Neural cell (in vitro differentiated cells): ENCODE measurements around the gene GFPT2. TPM values are rescaled to one million over a fixed set of nuclear protein-coding genes. Genes with fewer than 3 reads are reported as not detected.

Source experiments
- H2AFZ ChIP-seq: fragments of 200-600, 300-800 bp; sonication (generic), shearing (Covaris generic); 2 replicates; pipeline ENCODE4 v1.6.0; 2014; ENCODE audit warnings: low read depth, mild to moderate bottlenecking, antibody characterized with exemption, low read length, moderate library complexity
- H3F3A ChIP-seq: fragments of 200-600 bp; shearing (Covaris generic); 2 replicates; pipeline ENCODE4 v1.6.1; 2016; ENCODE audit warnings: mild to moderate bottlenecking, moderate library complexity, mixed read lengths, antibody characterized with exemption, low read length; ENCODE audit not compliant: insufficient read depth, poor library complexity, severe bottlenecking
- H3K27ac ChIP-seq: fragments of 200-600, 300-800 bp; sonication (generic), shearing (Covaris generic); 2 replicates; pipeline ENCODE4 v1.5.1; 2014; ENCODE audit warnings: mild to moderate bottlenecking, low read length, moderate library complexity
- H3K27me3 ChIP-seq: fragments of 300-800, 200-600 bp; sonication (generic), shearing (Covaris generic); 2 replicates; pipeline ENCODE4 v1.6.0; 2014; ENCODE audit warnings: mild to moderate bottlenecking, low read depth, low read length, moderate library complexity; ENCODE audit not compliant: insufficient read depth
- H3K36me3 ChIP-seq: fragments of 300-800, 200-600 bp; sonication (generic), shearing (Covaris generic); 2 replicates; pipeline ENCODE4 v1.5.1; 2014; ENCODE audit warnings: mild to moderate bottlenecking, antibody characterized with exemption, low read length, moderate library complexity; ENCODE audit not compliant: insufficient read depth
- H3K4me2 ChIP-seq: fragments of 300-800, 200-600 bp; sonication (generic), shearing (Covaris generic); 2 replicates; pipeline ENCODE4 v1.6.0; 2014; ENCODE audit warnings: mild to moderate bottlenecking, low read length
- H3K4me3 ChIP-seq: fragments of 300-800, 200-600 bp; sonication (generic), shearing (Covaris generic); 2 replicates; pipeline ENCODE4 v1.5.1; 2014; ENCODE audit warnings: mild to moderate bottlenecking, low read length, moderate library complexity
- H3K79me2 ChIP-seq: fragments of 200-600 bp; shearing (Covaris generic); replicated peaks from 2 replicates; pipeline ENCODE4 v1.6.0; 2014; ENCODE audit warnings: mild to moderate bottlenecking, low read length, moderate library complexity; ENCODE audit not compliant: insufficient read depth
- H3K9ac ChIP-seq: fragments of 300-800, 200-600 bp; sonication (generic), shearing (Covaris generic); 2 replicates; pipeline ENCODE4 v1.6.1; 2016; ENCODE audit warnings: mild to moderate bottlenecking, low read length, mixed read lengths
- H3K9me2 ChIP-seq: fragments of 200-600 bp; shearing (Covaris generic); 2 replicates; pipeline ENCODE4 v1.6.1; 2016; ENCODE audit warnings: mild to moderate bottlenecking, low read length, mixed read lengths; ENCODE audit not compliant: insufficient read depth
- H3K9me3 ChIP-seq: fragments of 200-600, 300-800 bp; sonication (generic), shearing (Covaris generic); 2 replicates; pipeline ENCODE4 v1.6.1; 2016; ENCODE audit warnings: mild to moderate bottlenecking, mixed run types, low read length, moderate library complexity, mixed read lengths
- H4K20me1 ChIP-seq: fragments of 200-600 bp; shearing (Covaris generic); 2 replicates; pipeline ENCODE4 v1.6.1; 2016; ENCODE audit warnings: mild to moderate bottlenecking, mixed run types; ENCODE audit not compliant: insufficient read depth
- CTCF ChIP-seq: fragments of 450-650 bp; IDR thresholded peaks from 2 replicates; pipeline ENCODE4 v1.5.1; 2014; ENCODE audit warnings: antibody characterized with exemption, mild to moderate bottlenecking, moderate library complexity; ENCODE audit not compliant: poor library complexity, severe bottlenecking
- EP300 ChIP-seq: fragments of 450-650 bp; conservative IDR thresholded peaks from 2 replicates; pipeline ENCODE4 v1.6.1; 2014; ENCODE audit warnings: antibody characterized with exemption, mild to moderate bottlenecking, moderate library complexity; ENCODE audit not compliant: poor library complexity, severe bottlenecking
- EZH2 ChIP-seq: fragments of 200-600, 300-800 bp; shearing (Covaris generic), sonication (generic); IDR thresholded peaks from 2 replicates; pipeline ENCODE4 v1.6.1; 2014; ENCODE audit warnings: antibody characterized with exemption, low read length, borderline replicate concordance, mild to moderate bottlenecking; ENCODE audit not compliant: insufficient read depth, poor library complexity, severe bottlenecking
- MXI1 ChIP-seq: fragments of 450-650 bp; conservative IDR thresholded peaks from 2 replicates; pipeline ENCODE4 v1.6.1; 2014; ENCODE audit warnings: antibody characterized with exemption, mild to moderate bottlenecking; ENCODE audit not compliant: poor library complexity, severe bottlenecking
- RAD21 ChIP-seq: fragments of 450-650 bp; conservative IDR thresholded peaks from 2 replicates; pipeline ENCODE4 v1.6.1; 2014; ENCODE audit warnings: antibody characterized with exemption, mild to moderate bottlenecking, moderate library complexity
- REST ChIP-seq: IDR thresholded peaks from 2 replicates; pipeline ENCODE4 v1.6.1; 2012; ENCODE audit warnings: borderline replicate concordance
- SMC3 ChIP-seq: fragments of 450-650 bp; conservative IDR thresholded peaks from 2 replicates; pipeline ENCODE4 v1.6.1; 2014; ENCODE audit warnings: antibody characterized with exemption, mild to moderate bottlenecking, moderate library complexity; ENCODE audit not compliant: poor library complexity
- TAF1 ChIP-seq: IDR thresholded peaks from 2 replicates; pipeline ENCODE4 v1.6.1; 2012; ENCODE audit warnings: low read depth
- polyA plus RNA-seq: library from polyadenylated mRNA; depleted of rRNA; stranded (reverse); fragments of >200 nt; gene quantifications from 2 replicates; pipeline ENCODE4 v1.2.3, GENCODE V29; 2014

Gene GFPT2
- polyA plus RNA-seq, 1 donor from 2014 or later = 9.2 TPM

GRCh38 chr5:180332861-180333260 lies 20.3 kb downstream of the GFPT2 start:
- Histone ChIP-seq H3F3A (no peaks in the 10 kb centered on the region), H3K9me3 (no peaks in the 10 kb centered on the region), H2AFZ (no peak overlapping the region), H3K4me3 (no peak overlapping the region), H4K20me1 (no peaks in the 10 kb centered on the region), H3K4me2 (no peak overlapping the region), H3K27ac (no peak overlapping the region), H3K9me2 (no peaks in the 10 kb centered on the region), H3K27me3 (no peaks in the 10 kb centered on the region), H3K79me2 (no peaks in the 10 kb centered on the region), H3K36me3 (no peaks in the 10 kb centered on the region), H3K9ac (no peak overlapping the region)
- TF ChIP-seq MXI1 (no peak), EP300 (no peak), SMC3 (no peak), RAD21 (no peak), CTCF (no peak), EZH2 (no peak), TAF1 (no peak), REST (no peak)

GRCh38 chr5:180332051-180332517 lies 21.1 kb downstream of the GFPT2 start:
- H3K27me3 ChIP-seq = no peaks in the 10 kb centered on the region
- no peaks in the 10 kb centered on the region for H3F3A ChIP-seq
- H2AFZ ChIP-seq = no peak overlapping the region
- no peak for TF ChIP-seq EP300
- TF ChIP-seq CTCF = peak; percentile 34
- H3K9me3 ChIP-seq = no peaks in the 10 kb centered on the region
- no peak overlapping the region for H3K4me3 ChIP-seq
- no peak overlapping the region for H3K9ac ChIP-seq
- H3K27ac ChIP-seq = no peak overlapping the region
- no peak overlapping the region for H3K4me2 ChIP-seq
- H3K9me2 ChIP-seq = no peaks in the 10 kb centered on the region
- H4K20me1 ChIP-seq = no peaks in the 10 kb centered on the region
- H3K36me3 ChIP-seq = no peaks in the 10 kb centered on the region
- H3K79me2 ChIP-seq = no peaks in the 10 kb centered on the region
